Calu3 (cell line): ENCODE results near the gene RARA. TPM values are rescaled to one million over a fixed set of nuclear protein-coding genes. Genes with fewer than 3 reads are reported as not detected.
"Not testable (repeated sequence)": the region's sequence is repeated elsewhere in the genome, so short reads cannot be mapped to it uniquely, and the experiment has no call there.

Experiments
- BruUV-seq: library from RNA; stranded (reverse); fragments of 400-500 nt; replicated peaks from 2 replicates; lab custom pipeline; 2021; lab: Mats Ljungman, UMichigan
- CTCF ChIA-PET: fragments of 300-600 bp; sonication (Branson Sonifier 250); formaldehyde crosslinking; loops from one replicate; lab custom pipeline; 2022; ENCODE audit warnings: antibody characterized with exemption; lab: Charles Lee
- DNase-seq: peaks from one replicate; pipeline ENCODE4 v3.0.0; 2022
- H3K27ac Mint-ChIP-seq: one replicate; pipeline ENCODE4 v1.8.0; 2022; ENCODE audit warnings: mixed read lengths; ENCODE audit not compliant: unreplicated experiment
- H3K27me3 Mint-ChIP-seq: one replicate; pipeline ENCODE4 v1.8.0; 2022; ENCODE audit warnings: mixed read lengths; ENCODE audit not compliant: unreplicated experiment
- H3K36me3 Mint-ChIP-seq: one replicate; pipeline ENCODE4 v1.8.0; 2022; ENCODE audit warnings: mild to moderate bottlenecking, moderate library complexity, mixed read lengths; ENCODE audit not compliant: insufficient read depth, unreplicated experiment
- H3K4me1 Mint-ChIP-seq: one replicate; pipeline ENCODE4 v1.8.0; 2022; ENCODE audit warnings: mild to moderate bottlenecking, low read depth, mixed read lengths; ENCODE audit not compliant: unreplicated experiment
- H3K4me3 Mint-ChIP-seq: one replicate; pipeline ENCODE4 v1.8.0; 2022; ENCODE audit warnings: mild to moderate bottlenecking, low read depth, moderate library complexity, mixed read lengths; ENCODE audit not compliant: unreplicated experiment
- H3K9me3 Mint-ChIP-seq: one replicate; pipeline ENCODE4 v1.8.0; 2022; ENCODE audit warnings: low read depth, mixed read lengths; ENCODE audit not compliant: unreplicated experiment
- intact Hi-C: fragments of 100-400 bp; cut with micrococcal nuclease; formaldehyde crosslinking; loops from one replicate; pipeline ENCODE4 v1.10.0; 2022; ENCODE audit not compliant: unreplicated experiment
- total RNA-seq: library from RNA; stranded (reverse); gene quantifications from 2 replicates; pipeline ENCODE4 v1.2.3, GENCODE V29; 2022
- TF ChIP-seq, protein P1 (sequence below): fragments of 200-600 bp; IDR thresholded peaks from one replicate; pipeline ENCODE4 v1.8.0; 2022; ENCODE audit warnings: antibody characterized with exemption; ENCODE audit not compliant: unreplicated experiment

The RARA gene
- total RNA-seq, 1 experiment from 2014 or later, result 150 TPM

DNA sequence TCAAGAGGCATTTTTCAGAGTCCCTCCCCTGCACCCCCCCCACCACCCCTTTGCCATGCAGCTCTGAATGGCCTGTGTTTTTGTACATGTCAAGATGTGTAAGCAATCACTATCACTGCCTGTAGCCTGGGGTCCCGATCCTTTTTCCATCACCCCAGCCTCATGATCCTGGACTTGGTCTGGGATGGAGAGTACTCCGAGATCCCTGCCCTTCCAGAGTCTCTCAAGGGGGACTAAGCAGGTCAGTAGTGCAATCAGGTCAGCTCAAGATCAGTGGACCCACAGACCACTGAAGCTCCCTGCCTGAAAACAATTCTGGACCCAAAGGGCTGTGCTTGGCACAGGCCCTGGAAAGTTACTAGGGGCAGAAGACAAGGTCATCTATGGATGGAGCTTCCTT lies 63.1 kb downstream of the RARA start:
- Mint-ChIP-seq H3K27ac (peak overlapping the region; percentile 14), H3K4me1 (peaks cover 25% of the 10 kb centered on the region), H3K9me3 (peaks cover 24% of the 10 kb centered on the region), H3K4me3 (no peak overlapping the region), H3K27me3 (no peaks in the 10 kb centered on the region), H3K36me3 (peaks cover 6% of the 10 kb centered on the region)
- TF ChIP-seq, protein P1, sequence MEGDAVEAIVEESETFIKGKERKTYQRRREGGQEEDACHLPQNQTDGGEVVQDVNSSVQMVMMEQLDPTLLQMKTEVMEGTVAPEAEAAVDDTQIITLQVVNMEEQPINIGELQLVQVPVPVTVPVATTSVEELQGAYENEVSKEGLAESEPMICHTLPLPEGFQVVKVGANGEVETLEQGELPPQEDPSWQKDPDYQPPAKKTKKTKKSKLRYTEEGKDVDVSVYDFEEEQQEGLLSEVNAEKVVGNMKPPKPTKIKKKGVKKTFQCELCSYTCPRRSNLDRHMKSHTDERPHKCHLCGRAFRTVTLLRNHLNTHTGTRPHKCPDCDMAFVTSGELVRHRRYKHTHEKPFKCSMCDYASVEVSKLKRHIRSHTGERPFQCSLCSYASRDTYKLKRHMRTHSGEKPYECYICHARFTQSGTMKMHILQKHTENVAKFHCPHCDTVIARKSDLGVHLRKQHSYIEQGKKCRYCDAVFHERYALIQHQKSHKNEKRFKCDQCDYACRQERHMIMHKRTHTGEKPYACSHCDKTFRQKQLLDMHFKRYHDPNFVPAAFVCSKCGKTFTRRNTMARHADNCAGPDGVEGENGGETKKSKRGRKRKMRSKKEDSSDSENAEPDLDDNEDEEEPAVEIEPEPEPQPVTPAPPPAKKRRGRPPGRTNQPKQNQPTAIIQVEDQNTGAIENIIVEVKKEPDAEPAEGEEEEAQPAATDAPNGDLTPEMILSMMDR, result no peak
- intact Hi-C loops, result loop anchor here (2.0 to 10.0 kb wide), 3 partner anchors 173 to 365 kb away; no protein-coding TSS in a partner anchor
- no peak for DNase-seq
- CTCF ChIA-PET, result interaction anchor here (0.6 to 2.7 kb wide), 20 partner anchors 9 to 719 kb away, joined by 3 to 13 read pairs (median 5); partner anchors contain the start of genes KRT25, TOP2A and WIPF2
- BruUV-seq, result no TSS peak

DNA sequence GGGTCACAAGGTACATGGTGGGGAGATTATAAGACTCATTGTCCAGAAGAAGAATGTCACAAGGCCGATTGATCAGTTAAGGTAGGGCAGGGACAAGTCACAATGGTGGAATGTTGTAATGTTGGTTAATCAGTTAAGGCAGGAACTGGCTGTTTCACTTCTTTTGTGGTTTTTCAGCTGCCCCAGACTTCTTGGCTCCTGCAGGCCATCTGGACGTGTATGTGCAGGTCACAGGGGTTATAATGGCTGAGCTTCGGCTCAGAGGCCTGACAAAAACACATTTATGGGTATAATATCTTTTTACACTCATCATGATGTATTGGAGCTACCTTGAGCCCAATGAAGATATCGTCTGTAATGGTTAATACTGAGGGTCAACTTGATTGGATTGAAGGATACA lies 63.7 kb downstream of the RARA start:
- H3K9me3 Mint-ChIP-seq, result peaks cover 24% of the 10 kb centered on the region
- H3K4me1 Mint-ChIP-seq, result peaks cover 25% of the 10 kb centered on the region
- CTCF ChIA-PET, result interaction anchor here (0.6 to 2.7 kb wide), 19 partner anchors 8 to 593 kb away, joined by 3 to 13 read pairs (median 4); partner anchors contain the start of genes TOP2A and WIPF2
- not testable (repeated sequence) for H3K4me3 Mint-ChIP-seq, BruUV-seq, H3K27me3 Mint-ChIP-seq, H3K36me3 Mint-ChIP-seq
- peak overlapping the region; percentile 14 for H3K27ac Mint-ChIP-seq
- intact Hi-C loops, result loop anchor here (2.0 to 10.0 kb wide), 3 partner anchors 174 to 365 kb away; no protein-coding TSS in a partner anchor
- peak; percentile 81 for DNase-seq

DNA sequence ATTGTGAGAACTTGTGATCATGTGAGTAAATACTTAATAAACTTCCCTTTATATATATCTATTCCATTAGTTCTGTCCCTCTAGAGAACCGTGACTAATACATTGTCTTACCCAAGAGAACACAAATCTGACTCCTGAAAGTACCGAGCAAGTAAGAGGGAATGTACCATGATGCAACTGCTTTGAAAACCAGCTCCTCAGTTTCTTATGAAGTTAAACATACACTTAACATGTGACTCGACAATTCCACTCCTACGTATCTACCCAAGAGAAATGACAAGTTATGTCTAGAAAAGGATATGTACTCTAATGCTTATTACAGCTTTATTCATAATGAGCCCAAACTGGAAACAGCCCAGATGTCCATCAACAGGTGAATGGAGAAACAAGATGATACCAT lies 64.3 kb downstream of the RARA start:
- H3K27me3 Mint-ChIP-seq, result no peaks in the 10 kb centered on the region
- no TSS peak for BruUV-seq
- DNase-seq, result no peak
- H3K4me1 Mint-ChIP-seq, result peaks cover 25% of the 10 kb centered on the region
- intact Hi-C loops, result loop anchor here (2.0 to 10.0 kb wide), 3 partner anchors 175 to 366 kb away; no protein-coding TSS in a partner anchor
- TF ChIP-seq, protein P1, result no peak
- no peak overlapping the region for H3K4me3 Mint-ChIP-seq
- CTCF ChIA-PET, result interaction anchor here (0.6 to 2.7 kb wide), 11 partner anchors 7 to 594 kb away, joined by 3 to 13 read pairs (median 5); partner anchors contain the start of gene TOP2A
- peaks cover 6% of the 10 kb centered on the region for H3K36me3 Mint-ChIP-seq
- peaks cover 24% of the 10 kb centered on the region for H3K9me3 Mint-ChIP-seq
- H3K27ac Mint-ChIP-seq, result peak overlapping the region; percentile 14

DNA sequence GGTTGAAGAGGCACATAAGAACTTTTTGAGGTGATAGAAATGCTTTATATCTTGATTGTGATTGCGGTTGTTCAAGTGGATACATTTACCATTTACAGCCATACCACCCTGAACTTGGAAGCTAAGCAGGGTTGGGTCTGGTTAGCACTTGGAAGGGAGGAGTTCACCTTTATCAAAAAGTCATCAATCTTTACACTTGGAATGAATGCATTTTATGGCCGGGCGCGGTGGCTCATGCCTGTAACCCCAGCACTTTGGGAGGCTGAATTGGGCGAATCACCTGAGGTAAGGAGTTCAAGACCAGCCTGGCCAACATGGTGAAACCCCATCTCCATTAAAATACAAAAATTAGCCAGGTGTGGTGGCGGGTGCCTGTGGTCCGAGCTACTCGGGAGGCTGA lies 65.0 kb downstream of the RARA start:
- intact Hi-C loops, result loop anchor here (2.0 to 10.0 kb wide), 3 partner anchors 175 to 367 kb away; no protein-coding TSS in a partner anchor
- peak overlapping the region; percentile 14 for H3K27ac Mint-ChIP-seq
- TF ChIP-seq, protein P1, result no peak
- no peak for DNase-seq
- CTCF ChIA-PET, result interaction anchor here (0.6 to 2.7 kb wide), 8 partner anchors 8 to 288 kb away, joined by 3 to 13 read pairs (median 7); partner anchors contain the start of genes GJD3 and TOP2A
- no peak overlapping the region for H3K4me3 Mint-ChIP-seq
- peaks cover 24% of the 10 kb centered on the region for H3K9me3 Mint-ChIP-seq
- peaks cover 6% of the 10 kb centered on the region for H3K36me3 Mint-ChIP-seq
- peaks cover 25% of the 10 kb centered on the region for H3K4me1 Mint-ChIP-seq
- no peaks in the 10 kb centered on the region for H3K27me3 Mint-ChIP-seq
- BruUV-seq, result no TSS peak
